Midbrain (tissue), 1 donor: Measurements from ENCODE around the gene PIK3R1.

Source experiments
- DNase-seq: peaks from one replicate; lab custom pipeline; 2025; lab: John Stamatoyannopoulos, UW

PIK3R1 gene

GRCh38 chr5:68252673-68253623 is 37.4 kb downstream of the PIK3R1 start:
- DNase-seq = peak; percentile 72

- DNase-seq = no peak
Measured at GRCh38 chr5:68253624-68254585, 38.3 kb downstream of the PIK3R1 start.

GRCh38 chr5:68254810-68255209 is 39.3 kb downstream of the PIK3R1 start:
- peak; percentile 24 for DNase-seq

- DNase-seq = no peak
Measured at GRCh38 chr5:68255305-68256120, 40.0 kb downstream of the PIK3R1 start.

- no peak for DNase-seq
Measured at GRCh38 chr5:68257210-68257609, 41.7 kb downstream of the PIK3R1 start.

- DNase-seq = no peak
Measured at GRCh38 chr5:68258531-68258930, 43.0 kb downstream of the PIK3R1 start.

GRCh38 chr5:68259700-68260099 is 44.1 kb downstream of the PIK3R1 start:
- no peak for DNase-seq

- no peak for DNase-seq
Measured at GRCh38 chr5:68260467-68260866, 44.9 kb downstream of the PIK3R1 start.

- no peak for DNase-seq
Measured at GRCh38 chr5:68261169-68261568, 45.6 kb downstream of the PIK3R1 start.

GRCh38 chr5:68261569-68262065 is 46.1 kb downstream of the PIK3R1 start:
- DNase-seq = no peak

GRCh38 chr5:68264024-68264956 is 48.7 kb downstream of the PIK3R1 start:
- no peak for DNase-seq

GRCh38 chr5:68265347-68265746 is 49.8 kb downstream of the PIK3R1 start:
- DNase-seq = no peak

GRCh38 chr5:68265822-68266395 is 50.4 kb downstream of the PIK3R1 start:
- DNase-seq = no peak

GRCh38 chr5:68266457-68266856 is 50.9 kb downstream of the PIK3R1 start:
- DNase-seq = no peak

- no peak for DNase-seq
Measured at GRCh38 chr5:68267066-68267465, 51.5 kb downstream of the PIK3R1 start.

- DNase-seq = no peak
Measured at GRCh38 chr5:68268101-68268851, 52.7 kb downstream of the PIK3R1 start.

GRCh38 chr5:68268852-68269130 is 53.2 kb downstream of the PIK3R1 start:
- no peak for DNase-seq

GRCh38 chr5:68269820-68270219 is 54.3 kb downstream of the PIK3R1 start:
- DNase-seq = no peak

- DNase-seq = no peak
Measured at GRCh38 chr5:68270399-68270975, 54.9 kb downstream of the PIK3R1 start.
